Medulla oblongata (tissue), 1 donor: ENCODE measurements around the gene DNAL1.
A peak's percentile ranks its signal among the peaks of the same experiment; 100 is the strongest.
"Not testable (repeated sequence)": the region's sequence is repeated elsewhere in the genome, so short reads cannot be mapped to it uniquely, and the experiment has no call there.

Experiments used
- DNase-seq: peaks from one replicate; pipeline ENCODE4 v3.0.0-alpha.2; 2015; ENCODE audit errors: extremely low spot score

The DNAL1 gene

GRCh38 chr14:73708076-73708475 is 63.3 kb downstream of the DNAL1 start:
- DNase-seq: not testable (repeated sequence)

- DNase-seq: no peak
These were observed 65.2 kb downstream of the DNAL1 start for GRCh38 chr14:73709904-73710469.

- no peak for DNase-seq
These were observed 66.0 kb downstream of the DNAL1 start for GRCh38 chr14:73710737-73711136.

- DNase-seq: no peak
These were observed 67.3 kb downstream of the DNAL1 start for GRCh38 chr14:73712071-73712506.

- DNase-seq: peak; percentile 40
These were observed 67.9 kb downstream of the DNAL1 start for GRCh38 chr14:73712540-73713180.

- DNase-seq: peak; percentile 56
These were observed 68.5 kb downstream of the DNAL1 start for GRCh38 chr14:73713206-73713802.

GRCh38 chr14:73713803-73714655 is 69.2 kb downstream of the DNAL1 start, which contains the start of gene PNMA1:
TSS of gene PNMA1 (minus strand) at chr14:73714384. CDS start at chr14:73713639, 745 bp downstream.
- peak; percentile 89 for DNase-seq

- DNase-seq: peak; percentile 51
These were observed 69.9 kb downstream of the DNAL1 start for GRCh38 chr14:73714656-73715081.

- DNase-seq: no peak
These were observed 70.9 kb downstream of the DNAL1 start for GRCh38 chr14:73715707-73716106.

GRCh38 chr14:73717266-73717665 is 72.5 kb downstream of the DNAL1 start:
- no peak for DNase-seq

GRCh38 chr14:73717711-73718417 is 73.1 kb downstream of the DNAL1 start:
- DNase-seq: no peak

GRCh38 chr14:73718418-73719251 is 73.8 kb downstream of the DNAL1 start:
- no peak for DNase-seq

GRCh38 chr14:73719361-73719760 is 74.6 kb downstream of the DNAL1 start:
- DNase-seq: no peak

GRCh38 chr14:73719791-73720190 is 75.0 kb downstream of the DNAL1 start:
- no peak for DNase-seq

GRCh38 chr14:73720636-73721035 is 75.8 kb downstream of the DNAL1 start:
- no peak for DNase-seq

- no peak for DNase-seq
These were observed 76.5 kb downstream of the DNAL1 start for GRCh38 chr14:73721101-73721821.

- DNase-seq: no peak
These were observed 77.8 kb downstream of the DNAL1 start for GRCh38 chr14:73722581-73722980.

GRCh38 chr14:73723406-73723796 is 78.6 kb downstream of the DNAL1 start:
- DNase-seq: no peak

- peak; percentile 47 for DNase-seq
These were observed 79.2 kb downstream of the DNAL1 start for GRCh38 chr14:73723797-73724661.
